Stomach smooth muscle (tissue), 2 donors: ENCODE measurements around the gene SLC13A4.

Experiments
- H3K27ac ChIP-seq: one replicate; pipeline ENCODE4 v1.7.0; 2013; ENCODE audit warnings: mild to moderate bottlenecking, low read length, inconsistent platforms
- H3K27me3 ChIP-seq, 2 donors: one replicate each; pipeline ENCODE4 v1.7.0; 2013; ENCODE audit warnings: low read length in 2 of 2; ENCODE audit not compliant: insufficient read depth in 2 of 2, control insufficient read depth in 1 of 2
- H3K36me3 ChIP-seq, 2 donors: one replicate each; pipeline ENCODE4 v1.7.0; 2013; ENCODE audit warnings: low read length in 2 of 2; ENCODE audit not compliant: control insufficient read depth in 2 of 2, insufficient read depth in 2 of 2
- H3K4me1 ChIP-seq: one replicate; pipeline ENCODE4 v1.7.0; 2013; ENCODE audit warnings: low read length; ENCODE audit not compliant: control insufficient read depth, insufficient read depth
- H3K4me3 ChIP-seq, 2 donors: one replicate each; pipeline ENCODE4 v1.7.0; 2013; ENCODE audit warnings: low read length in 2 of 2
- H3K9ac ChIP-seq, 2 donors: one replicate each; pipeline ENCODE4 v1.7.0; 2013; ENCODE audit warnings: low read length in 2 of 2, mild to moderate bottlenecking in 1 of 2
- H3K9me3 ChIP-seq, 2 donors: one replicate each; pipeline ENCODE4 v1.7.0; 2013; ENCODE audit warnings: low read length in 2 of 2; ENCODE audit not compliant: control insufficient read depth in 2 of 2
- donor health status: healthy.
- donor health status: Pancreatic carcinoma.

The SLC13A4 gene

DNA sequence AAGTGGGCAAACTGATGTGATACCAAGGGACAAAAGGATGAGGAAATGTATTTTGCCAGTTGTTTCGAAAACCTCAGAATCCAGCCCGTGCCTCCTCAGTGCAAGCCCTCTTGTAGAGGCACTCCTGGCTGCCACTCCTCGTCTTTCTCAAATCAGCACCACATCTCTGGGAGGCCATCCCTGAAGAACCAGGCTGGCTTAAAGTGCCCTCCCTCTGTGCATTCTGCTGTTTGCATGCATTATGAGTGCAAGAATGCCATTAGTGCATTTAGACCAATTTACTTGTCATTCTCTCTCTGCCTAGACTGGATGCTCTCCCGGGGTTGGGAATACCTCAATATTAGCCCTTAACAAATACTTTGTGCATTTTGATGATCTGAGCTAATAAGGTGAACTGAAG lies 40.5 kb upstream of the SLC13A4 start:
- H3K4me1 ChIP-seq = peaks cover 3% of the 10 kb centered on the region
- no peaks in the 10 kb centered on the region for H3K9me3 ChIP-seq
- H3K27ac ChIP-seq = no peak overlapping the region
- no peak overlapping the region for H3K9ac ChIP-seq
- no peak overlapping the region for H3K4me3 ChIP-seq
- no peaks in the 10 kb centered on the region for H3K36me3 ChIP-seq
- no peaks in the 10 kb centered on the region for H3K27me3 ChIP-seq

DNA sequence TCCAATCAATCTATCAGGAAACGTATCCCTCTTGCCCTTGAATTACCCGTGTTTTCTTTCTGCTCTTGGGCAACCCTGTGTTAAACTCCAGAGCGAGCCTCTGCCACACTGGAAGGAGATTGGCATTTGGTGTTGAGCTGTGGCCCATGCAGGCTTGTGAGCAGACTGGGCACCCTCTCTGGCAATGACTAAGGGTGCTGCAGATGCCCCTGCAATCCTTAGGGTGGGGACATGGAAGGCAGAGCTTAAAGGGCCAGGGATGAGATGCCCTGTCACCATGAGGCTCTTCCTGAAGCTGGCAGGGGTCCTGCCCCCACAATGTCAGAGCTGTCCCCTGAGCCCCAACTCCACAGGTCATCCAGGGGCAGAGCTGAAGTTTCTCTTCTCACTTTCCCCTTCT lies 40.1 kb upstream of the SLC13A4 start:
- H3K4me1 ChIP-seq = peaks cover 3% of the 10 kb centered on the region
- H3K36me3 ChIP-seq = no peaks in the 10 kb centered on the region
- no peak overlapping the region for H3K9ac ChIP-seq
- no peak overlapping the region for H3K27ac ChIP-seq
- no peak overlapping the region for H3K4me3 ChIP-seq
- no peaks in the 10 kb centered on the region for H3K27me3 ChIP-seq
- H3K9me3 ChIP-seq = no peaks in the 10 kb centered on the region

DNA sequence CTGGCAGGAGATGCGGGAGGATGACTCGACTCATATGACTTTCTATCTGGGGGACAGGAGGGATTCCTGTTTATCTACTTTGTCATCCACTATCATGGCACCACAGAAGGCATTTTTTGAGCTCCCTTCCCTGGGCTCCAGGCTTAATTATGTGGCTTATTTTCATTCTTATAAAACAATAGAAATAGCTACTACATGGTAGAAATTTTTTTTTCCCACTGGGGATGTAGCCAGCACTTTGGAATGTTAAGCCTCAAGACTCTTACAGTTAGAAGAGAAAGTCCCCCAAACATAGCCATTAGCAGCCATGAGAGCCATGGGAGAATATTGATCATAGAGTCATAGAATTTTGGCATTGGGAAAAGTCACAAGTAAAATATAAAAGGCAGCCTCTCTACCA lies 35.3 kb upstream of the SLC13A4 start:
- Histone ChIP-seq H3K27ac (no peak overlapping the region), H3K4me1 (peaks cover 3% of the 10 kb centered on the region), H3K36me3 (no peaks in the 10 kb centered on the region), H3K9ac (no peak overlapping the region), H3K27me3 (no peaks in the 10 kb centered on the region), H3K9me3 (no peaks in the 10 kb centered on the region), H3K4me3 (no peak overlapping the region)

DNA sequence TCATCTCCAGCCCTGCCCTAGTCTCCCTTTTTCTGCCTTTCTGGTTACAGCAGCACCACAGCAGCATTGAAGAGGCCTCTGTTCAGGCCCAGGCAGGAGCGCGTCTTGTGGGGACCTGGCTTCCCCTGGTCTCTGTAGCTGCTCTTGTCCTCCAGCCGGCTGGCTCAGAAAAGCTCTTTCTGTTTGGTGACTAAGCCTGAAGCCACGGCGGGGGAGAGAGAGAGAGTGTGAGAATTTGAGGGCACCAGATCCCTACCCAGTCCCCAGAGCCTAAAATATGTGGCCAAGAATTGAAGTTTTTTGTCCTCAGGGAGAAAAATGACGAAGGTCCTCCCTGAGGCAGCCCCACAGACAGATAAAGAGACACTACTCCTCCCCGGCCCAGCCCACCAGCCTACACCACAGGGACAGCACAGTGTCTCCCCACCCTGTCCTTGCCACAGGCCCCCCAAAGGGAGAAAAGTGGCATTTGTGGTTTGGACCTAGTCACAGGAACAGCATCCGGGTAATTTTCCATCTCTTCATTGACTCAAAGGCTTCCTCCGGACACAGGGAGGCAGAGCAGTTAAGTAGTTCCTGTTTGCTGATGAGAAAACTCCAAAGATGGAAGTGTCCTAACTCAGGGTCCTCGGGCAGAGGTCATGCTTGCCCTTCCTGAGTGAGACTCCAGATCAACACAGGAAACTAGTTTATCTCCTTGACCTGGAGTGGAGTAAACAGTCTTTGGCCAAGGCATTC lies 33.9 kb upstream of the SLC13A4 start:
- H3K27ac ChIP-seq = no peak overlapping the region
- H3K9me3 ChIP-seq = peaks cover 0 to 3% of the 10 kb centered on the region in 2 donors
- no peak overlapping the region for H3K9ac ChIP-seq
- H3K27me3 ChIP-seq = no peaks in the 10 kb centered on the region
- no peak overlapping the region for H3K4me3 ChIP-seq
- H3K4me1 ChIP-seq = peaks cover 7% of the 10 kb centered on the region
- H3K36me3 ChIP-seq = no peaks in the 10 kb centered on the region

DNA sequence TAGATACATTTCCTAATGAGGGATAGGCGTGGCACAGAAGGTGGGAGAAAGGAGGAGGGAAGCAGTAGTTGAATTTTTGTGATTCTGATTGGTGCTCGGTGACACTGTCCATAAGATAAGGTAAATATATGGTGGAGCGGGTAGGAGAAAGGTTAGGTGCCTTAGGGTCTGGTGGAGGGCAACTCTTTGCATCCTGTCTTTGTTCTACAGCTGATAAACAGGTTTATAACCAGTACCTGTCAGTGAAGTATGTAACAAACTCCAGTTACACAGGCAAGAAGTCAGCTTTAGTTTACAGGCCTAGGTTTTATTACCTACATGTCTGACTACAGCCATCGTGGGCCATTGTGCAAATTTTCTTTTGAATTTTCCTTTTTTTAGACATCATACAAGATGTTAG lies 31.5 kb upstream of the SLC13A4 start:
- Histone ChIP-seq H3K4me1 (peaks cover 7% of the 10 kb centered on the region), H3K9ac (no peak overlapping the region), H3K36me3 (no peaks in the 10 kb centered on the region), H3K27me3 (no peaks in the 10 kb centered on the region), H3K4me3 (no peak overlapping the region), H3K9me3 (peaks cover 0 to 3% of the 10 kb centered on the region in 2 donors), H3K27ac (no peak overlapping the region)

DNA sequence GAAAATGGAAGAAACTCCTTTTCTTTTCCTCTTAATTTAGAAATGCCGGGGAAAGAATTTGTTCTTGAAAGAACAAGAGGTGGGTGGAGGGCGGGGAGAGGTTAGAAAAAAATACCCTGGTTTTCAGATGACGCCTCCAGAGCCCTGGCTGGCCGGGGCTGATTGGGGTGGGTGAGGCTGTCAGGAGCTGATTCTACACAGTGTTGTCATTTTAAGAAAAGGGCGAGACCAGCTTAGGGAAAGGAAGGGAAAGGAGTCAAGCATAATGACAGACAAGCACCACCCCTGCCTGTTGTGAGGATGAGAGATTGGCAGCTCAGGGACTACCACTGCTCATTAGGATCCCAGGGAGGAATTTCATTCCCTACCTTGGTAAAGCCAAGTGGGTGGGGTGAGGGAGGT lies 30.5 kb upstream of the SLC13A4 start:
- peak overlapping the region; percentile 24 for H3K27ac ChIP-seq
- H3K4me3 ChIP-seq = peak overlapping the region in 1 of 2 donors; percentile 40
- H3K9ac ChIP-seq = no peak overlapping the region
- H3K9me3 ChIP-seq = peaks cover 0 to 3% of the 10 kb centered on the region in 2 donors
- H3K36me3 ChIP-seq = no peaks in the 10 kb centered on the region
- H3K27me3 ChIP-seq = no peaks in the 10 kb centered on the region
- peaks cover 7% of the 10 kb centered on the region for H3K4me1 ChIP-seq

DNA sequence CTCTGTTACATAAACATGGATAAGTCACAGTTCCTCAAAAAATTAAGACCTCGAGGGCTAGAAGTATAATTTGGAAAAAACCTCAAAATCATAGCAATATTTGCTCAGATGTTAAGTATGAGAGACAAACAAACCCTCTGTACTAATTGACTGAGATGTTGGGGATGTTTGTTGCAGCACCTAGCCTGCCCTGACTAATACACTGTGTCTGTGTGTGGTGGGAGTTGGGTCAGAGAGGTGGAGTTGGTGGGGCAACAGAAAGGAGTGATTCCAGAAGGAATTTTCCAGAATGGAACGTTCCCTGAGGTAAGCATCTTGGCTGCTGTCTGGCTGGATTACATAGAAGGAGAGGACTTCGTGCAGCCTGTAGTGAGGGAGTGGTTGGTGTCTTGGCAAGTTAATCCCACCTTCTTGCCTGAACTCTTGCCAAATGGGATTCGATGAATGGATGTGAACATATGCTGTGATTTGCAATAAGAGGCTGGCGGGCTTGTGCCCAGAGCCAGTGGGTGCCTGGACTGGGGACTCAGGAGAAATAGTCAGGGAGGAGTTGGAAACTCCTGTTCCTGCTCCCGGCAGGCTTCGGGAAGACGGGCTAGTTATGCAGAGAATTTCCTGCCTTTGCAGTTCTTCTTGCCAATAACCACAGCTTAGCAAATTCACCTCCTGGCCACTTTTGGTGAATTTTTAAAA lies 29.9 kb upstream of the SLC13A4 start:
- H3K4me3 ChIP-seq = peak overlapping the region in 1 of 2 donors; percentile 40
- H3K9ac ChIP-seq = no peak overlapping the region
- no peak overlapping the region for H3K27ac ChIP-seq
- peaks cover 0 to 3% of the 10 kb centered on the region in 2 donors for H3K9me3 ChIP-seq
- H3K4me1 ChIP-seq = peaks cover 7% of the 10 kb centered on the region
- no peaks in the 10 kb centered on the region for H3K36me3 ChIP-seq
- H3K27me3 ChIP-seq = no peaks in the 10 kb centered on the region

DNA sequence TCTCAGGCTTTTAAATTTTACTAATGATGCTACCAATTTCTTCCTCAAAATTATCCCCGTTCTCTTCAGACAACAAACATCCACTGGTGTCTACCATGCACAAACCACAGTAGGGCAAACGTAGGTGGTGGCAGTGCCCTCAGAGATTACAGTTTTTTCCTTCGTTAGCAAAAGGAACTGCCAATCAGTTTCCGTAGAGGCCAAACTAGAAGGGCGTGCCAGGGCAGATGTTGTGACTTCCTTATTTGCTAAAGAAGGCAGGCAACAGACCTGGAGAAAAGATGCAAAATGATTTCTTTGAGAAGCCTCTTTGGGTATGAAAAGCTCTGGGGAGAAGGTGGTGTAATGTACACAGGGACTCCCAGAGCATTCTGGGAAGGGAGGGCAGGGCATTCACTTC lies 28.2 kb upstream of the SLC13A4 start:
- no peak overlapping the region for H3K9ac ChIP-seq
- H3K9me3 ChIP-seq = peaks cover 0 to 3% of the 10 kb centered on the region in 2 donors
- no peak overlapping the region for H3K27ac ChIP-seq
- H3K27me3 ChIP-seq = no peaks in the 10 kb centered on the region
- no peaks in the 10 kb centered on the region for H3K36me3 ChIP-seq
- H3K4me3 ChIP-seq = no peak overlapping the region
- H3K4me1 ChIP-seq = peaks cover 7% of the 10 kb centered on the region

DNA sequence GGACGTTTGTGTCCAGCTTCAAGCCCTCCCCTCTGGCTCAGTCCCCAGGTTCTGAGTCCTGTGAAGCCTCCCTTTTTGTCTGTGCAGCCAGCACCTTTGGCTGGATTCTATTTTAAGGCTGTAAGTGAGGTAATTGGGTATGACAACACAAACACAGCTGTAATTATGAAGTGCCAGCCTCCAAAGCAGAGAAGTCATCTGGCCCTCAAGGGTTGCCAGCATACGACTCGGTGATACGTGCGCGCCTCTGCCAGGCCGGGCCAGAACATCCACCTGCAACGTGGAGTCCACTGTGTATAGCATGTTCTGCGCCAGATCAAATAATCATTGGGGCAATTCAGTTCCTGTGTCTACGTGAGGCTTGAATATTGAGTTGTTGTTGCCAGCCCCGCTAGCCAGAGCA lies 27.4 kb upstream of the SLC13A4 start:
- Histone ChIP-seq H3K36me3 (no peaks in the 10 kb centered on the region), H3K4me3 (no peak overlapping the region), H3K9ac (no peak overlapping the region), H3K9me3 (peaks cover 0 to 3% of the 10 kb centered on the region in 2 donors), H3K27ac (no peak overlapping the region), H3K27me3 (no peaks in the 10 kb centered on the region), H3K4me1 (peaks cover 7% of the 10 kb centered on the region)

DNA sequence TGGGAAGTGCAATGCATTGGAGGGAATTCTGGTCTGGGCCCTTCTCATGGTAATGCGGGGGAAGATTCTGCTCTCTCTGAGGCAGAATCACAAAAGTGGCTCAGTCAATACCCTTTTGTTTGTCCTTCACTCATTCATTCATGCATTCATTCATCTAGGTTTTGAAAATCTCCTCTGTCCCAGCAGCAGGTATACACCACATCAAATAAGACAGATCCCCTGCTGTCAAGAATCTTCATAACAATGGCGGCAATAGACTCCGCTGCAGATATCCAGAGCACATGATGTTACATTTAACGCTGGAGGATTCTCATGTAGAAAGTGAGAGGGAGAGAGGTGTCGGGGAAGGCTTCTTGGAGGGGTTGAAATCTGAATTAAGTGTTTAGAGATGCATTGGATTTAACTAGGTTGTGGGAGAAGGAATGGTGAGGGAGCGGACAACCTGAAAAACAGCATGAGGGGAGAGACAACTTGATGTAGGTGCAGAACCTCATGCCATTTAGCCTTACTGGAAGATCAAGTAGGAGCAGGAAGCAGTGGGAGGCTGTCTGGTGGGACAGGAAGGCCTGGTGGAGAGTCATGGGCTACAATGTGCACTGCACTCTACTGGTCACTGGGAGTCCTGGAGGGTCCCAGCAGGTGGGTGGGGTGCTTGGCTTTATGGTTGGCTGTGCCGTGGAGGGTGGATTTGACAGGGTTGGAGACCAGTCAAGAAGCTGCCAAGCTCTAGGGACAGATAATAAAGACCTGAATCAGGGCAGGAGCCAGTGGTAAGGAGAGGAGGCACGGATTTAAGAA lies 25.8 kb upstream of the SLC13A4 start:
- H3K4me3 ChIP-seq = no peak overlapping the region
- no peak overlapping the region for H3K9ac ChIP-seq
- peaks cover 0 to 3% of the 10 kb centered on the region in 2 donors for H3K9me3 ChIP-seq
- no peak overlapping the region for H3K27ac ChIP-seq
- peaks cover 12% of the 10 kb centered on the region for H3K4me1 ChIP-seq
- H3K27me3 ChIP-seq = no peaks in the 10 kb centered on the region
- no peaks in the 10 kb centered on the region for H3K36me3 ChIP-seq
